Endothelial cell (in vitro differentiated cells): ENCODE measurements around the gene CACNA2D3. TPM values are rescaled to one million over a fixed set of nuclear protein-coding genes. Genes with fewer than 3 reads are reported as not detected.

ENCODE experiments used
- DNase-seq: peaks from one replicate; pipeline ENCODE4 v3.0.0; 2021; ENCODE audit warnings: low spot score
- H3K27ac Mint-ChIP-seq: one replicate; pipeline ENCODE4 v1.8.0; 2021; ENCODE audit warnings: mixed read lengths, inconsistent platforms; ENCODE audit not compliant: unreplicated experiment
- H3K27me3 Mint-ChIP-seq: one replicate; pipeline ENCODE4 v1.8.0; 2021; ENCODE audit warnings: mild to moderate bottlenecking, moderate library complexity, mixed read lengths, inconsistent platforms; ENCODE audit not compliant: unreplicated experiment
- H3K36me3 Mint-ChIP-seq: one replicate; pipeline ENCODE4 v1.8.0; 2021; ENCODE audit warnings: mild to moderate bottlenecking, low read depth, mixed read lengths, inconsistent platforms; ENCODE audit not compliant: unreplicated experiment
- H3K4me1 Mint-ChIP-seq: one replicate; pipeline ENCODE4 v1.8.0; 2021; ENCODE audit warnings: mild to moderate bottlenecking, mixed read lengths, inconsistent platforms; ENCODE audit not compliant: unreplicated experiment
- H3K4me3 Mint-ChIP-seq: one replicate; pipeline ENCODE4 v1.8.0; 2021; ENCODE audit warnings: mild to moderate bottlenecking, mixed read lengths, inconsistent platforms; ENCODE audit not compliant: unreplicated experiment
- H3K9me3 Mint-ChIP-seq: one replicate; pipeline ENCODE4 v1.8.0; 2021; ENCODE audit warnings: mixed read lengths, inconsistent platforms; ENCODE audit not compliant: unreplicated experiment
- CTCF ChIP-seq: fragments of 200-600 bp; sonication (generic); IDR thresholded peaks from one replicate; pipeline ENCODE4 v1.5.0; 2021; ENCODE audit warnings: antibody characterized with exemption; ENCODE audit not compliant: unreplicated experiment
- total RNA-seq: library from RNA; stranded (reverse); fragmentation: NEBNext Ultra II Directional; extraction: Animal tissue kit (Norgen Biotek cat#: 25700); gene quantifications from one replicate; pipeline ENCODE4 v1.2.1, GENCODE V29; 2021; ENCODE audit not compliant: unreplicated experiment

The CACNA2D3 gene
- total RNA-seq, 1 donor from 2014 or later, result 0.46 TPM

GRCh38 chr3:54515441-54516213 lies 393.3 kb downstream of the CACNA2D3 start:
- Mint-ChIP-seq H3K27ac (no peak overlapping the region), H3K4me3 (no peak overlapping the region), H3K4me1 (no peaks in the 10 kb centered on the region), H3K36me3 (no peaks in the 10 kb centered on the region), H3K9me3 (no peaks in the 10 kb centered on the region), H3K27me3 (peaks cover 1% of the 10 kb centered on the region)
- no peak for DNase-seq
- no peak for TF ChIP-seq CTCF

GRCh38 chr3:54517424-54517823 lies 395.1 kb downstream of the CACNA2D3 start:
- no peaks in the 10 kb centered on the region for H3K9me3 Mint-ChIP-seq
- no peaks in the 10 kb centered on the region for H3K4me1 Mint-ChIP-seq
- no peaks in the 10 kb centered on the region for H3K36me3 Mint-ChIP-seq
- H3K4me3 Mint-ChIP-seq, result no peak overlapping the region
- TF ChIP-seq CTCF, result no peak
- DNase-seq, result no peak
- no peak overlapping the region for H3K27ac Mint-ChIP-seq
- H3K27me3 Mint-ChIP-seq, result peaks cover 1% of the 10 kb centered on the region

- DNase-seq, result no peak
- Mint-ChIP-seq H3K36me3 (no peaks in the 10 kb centered on the region), H3K27ac (no peak overlapping the region), H3K4me1 (no peaks in the 10 kb centered on the region), H3K4me3 (no peak overlapping the region), H3K9me3 (no peaks in the 10 kb centered on the region), H3K27me3 (no peaks in the 10 kb centered on the region)
- TF ChIP-seq CTCF, result no peak
These were observed 395.8 kb downstream of the CACNA2D3 start for GRCh38 chr3:54518011-54518675.

DNA sequence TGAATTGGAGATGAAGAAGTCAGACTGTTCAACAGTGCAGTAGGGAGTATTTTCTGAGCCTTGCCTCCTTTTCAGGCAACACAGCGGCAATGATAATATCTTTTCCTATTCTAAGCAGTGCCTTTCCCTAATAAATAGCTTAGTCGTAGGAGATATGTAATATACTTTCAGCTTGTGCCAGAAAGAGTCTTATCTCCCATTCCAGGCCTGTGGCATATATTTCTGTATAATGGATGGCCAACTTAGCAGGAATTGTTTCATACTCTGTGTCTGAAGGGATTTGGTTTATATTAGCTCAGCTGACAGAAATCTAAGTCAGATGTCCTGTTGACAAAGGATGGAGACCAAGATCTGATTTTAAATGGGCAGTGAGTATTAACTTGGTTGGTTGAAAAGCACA lies 397.1 kb downstream of the CACNA2D3 start:
- no peaks in the 10 kb centered on the region for H3K9me3 Mint-ChIP-seq
- H3K4me3 Mint-ChIP-seq, result no peak overlapping the region
- H3K27me3 Mint-ChIP-seq, result no peaks in the 10 kb centered on the region
- no peaks in the 10 kb centered on the region for H3K36me3 Mint-ChIP-seq
- no peak for TF ChIP-seq CTCF
- H3K27ac Mint-ChIP-seq, result no peak overlapping the region
- H3K4me1 Mint-ChIP-seq, result no peaks in the 10 kb centered on the region
- no peak for DNase-seq

DNA sequence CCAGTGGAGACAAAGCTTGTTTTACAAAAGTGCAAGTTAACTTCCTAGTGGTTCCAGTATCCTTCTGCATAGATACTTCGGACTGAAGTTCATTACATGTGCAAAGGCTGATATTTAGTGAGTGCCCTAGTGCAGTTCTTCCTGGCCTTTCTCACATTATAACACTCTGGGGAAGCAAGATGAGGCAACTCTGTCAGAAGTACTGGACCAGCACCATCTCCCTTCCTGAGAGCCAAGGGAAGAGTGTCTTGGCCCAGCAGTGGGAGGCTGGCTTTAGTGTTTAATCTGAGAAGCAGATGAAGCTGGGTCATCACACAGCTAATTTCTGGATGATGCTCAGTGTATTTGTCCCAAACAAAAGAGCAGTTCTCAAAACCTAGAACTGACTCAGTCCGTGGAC lies 397.7 kb downstream of the CACNA2D3 start:
- Mint-ChIP-seq H3K27ac (no peak overlapping the region), H3K9me3 (no peaks in the 10 kb centered on the region), H3K4me1 (no peaks in the 10 kb centered on the region), H3K36me3 (no peaks in the 10 kb centered on the region), H3K27me3 (no peaks in the 10 kb centered on the region), H3K4me3 (no peak overlapping the region)
- TF ChIP-seq CTCF, result no peak
- no peak for DNase-seq
